GM23248 (cell line): ENCODE results near the gene PPFIA3. TPM values are rescaled to one million over a fixed set of nuclear protein-coding genes. Genes with fewer than 3 reads are reported as not detected.
A peak's percentile ranks its signal among the peaks of the same experiment; 100 is the strongest.

Source experiments
- DNase-seq: peaks from one replicate; pipeline ENCODE4 v3.0.0-alpha.2; 2015
- H2AFZ ChIP-seq: fragments of 200-600 bp; sonication (generic); 2 replicates; pipeline ENCODE4 v1.6.1; 2016; ENCODE audit warnings: antibody characterized with exemption
- H3F3A ChIP-seq: fragments of 200-600 bp; sonication (generic); 2 replicates; pipeline ENCODE4 v1.6.1; 2016; ENCODE audit warnings: mild to moderate bottlenecking, antibody characterized with exemption, mixed run types; ENCODE audit not compliant: insufficient read depth
- H3K27ac ChIP-seq: fragments of 200-600 bp; sonication (generic); 2 replicates; pipeline ENCODE4 v1.5.1; 2016; ENCODE audit warnings: mild to moderate bottlenecking
- H3K27me3 ChIP-seq: fragments of 200-600 bp; sonication (generic); replicated peaks from 2 replicates; pipeline ENCODE4 v1.6.1; 2016; ENCODE audit warnings: mild to moderate bottlenecking; ENCODE audit not compliant: insufficient read depth
- H3K36me3 ChIP-seq: fragments of 200-600 bp; sonication (generic); 2 replicates; pipeline ENCODE4 v1.6.1; 2016; ENCODE audit warnings: low read depth, mild to moderate bottlenecking
- H3K4me1 ChIP-seq: fragments of 200-600 bp; sonication (generic); 2 replicates; pipeline ENCODE4 v1.6.1; 2016; ENCODE audit warnings: mild to moderate bottlenecking; ENCODE audit not compliant: insufficient read depth
- H3K4me2 ChIP-seq: fragments of 200-600 bp; sonication (generic); one replicate; pipeline ENCODE4 v1.6.1; 2016; ENCODE audit warnings: mild to moderate bottlenecking; ENCODE audit not compliant: unreplicated experiment
- H3K4me3 ChIP-seq: fragments of 200-600 bp; sonication (generic); 2 replicates; pipeline ENCODE4 v1.5.1; 2016; ENCODE audit warnings: mild to moderate bottlenecking
- H3K79me2 ChIP-seq: fragments of 200-600 bp; sonication (generic); 2 replicates; pipeline ENCODE4 v1.6.1; 2016; ENCODE audit warnings: mild to moderate bottlenecking; ENCODE audit not compliant: insufficient read depth
- H3K9ac ChIP-seq: fragments of 200-600 bp; sonication (generic); 2 replicates; pipeline ENCODE4 v1.6.1; 2016; ENCODE audit warnings: mild to moderate bottlenecking
- H3K9me2 ChIP-seq: fragments of 200-600 bp; sonication (generic); 2 replicates; pipeline ENCODE4 v1.6.1; 2016; ENCODE audit warnings: mixed run types, mild to moderate bottlenecking, moderate library complexity; ENCODE audit not compliant: insufficient read depth
- H3K9me3 ChIP-seq: fragments of 200-600 bp; sonication (generic); one replicate; pipeline ENCODE4 v1.6.1; 2017; ENCODE audit warnings: low read depth
- H4K20me1 ChIP-seq: fragments of 200-600 bp; sonication (generic); 2 replicates; pipeline ENCODE4 v1.6.0; 2016; ENCODE audit not compliant: insufficient read depth
- EZH2 ChIP-seq: fragments of 200-600 bp; sonication (generic); IDR thresholded peaks from 2 replicates; pipeline ENCODE4 v1.6.1; 2018; ENCODE audit warnings: antibody characterized with exemption, mild to moderate bottlenecking; ENCODE audit not compliant: insufficient read depth, poor library complexity, severe bottlenecking
- EZH2phosphoT487 ChIP-seq: fragments of 200-600 bp; sonication (generic); IDR thresholded peaks from 2 replicates; pipeline ENCODE4 v1.6.1; 2018; ENCODE audit warnings: antibody characterized with exemption, moderate library complexity, mild to moderate bottlenecking, low read depth; ENCODE audit not compliant: insufficient read depth
- WGBS, 2 experiments: methylation state at CpG; one replicate each; pipeline ENCODE4 v1.1.6; 2015 to 2017; ENCODE audit warnings: low lambda C conversion rate in 2 of 2, low coverage in 1 of 2; ENCODE audit errors: missing lambda C conversion rate in 2 of 2; 5-methylcytosine and 5-hydroxymethylcytosine counted together
- in situ Hi-C: fragments of 300-500 bp; cut with MboI; formaldehyde crosslinking; loops from 2 replicates; pipeline ENCODE4 v1.15.0; 2020
- polyA plus RNA-seq: library from polyadenylated mRNA; unstranded; fragments of >200 nt; fragmentation: Nextera tagmentation; extraction: Ambion mirVana; gene quantifications from 2 replicates; pipeline ENCODE4 v1.2.1, GENCODE V29; 2016
- total RNA-seq: library from RNA; depleted of rRNA; stranded (reverse); fragments of >200 nt; shearing (Covaris generic); gene quantifications from 2 replicates; pipeline ENCODE4 v1.2.3, GENCODE V29; 2014

The PPFIA3 gene
- total and polyA plus RNA-seq, 2 experiments from 2014 or later = 1.2 to 2.4 TPM

- Histone ChIP-seq H3K9me3 (no peaks in the 10 kb centered on the region), H3K9me2 (no peaks in the 10 kb centered on the region), H3K9ac (no peak overlapping the region), H3K27me3 (no peaks in the 10 kb centered on the region), H3K4me2 (no peak overlapping the region), H3K36me3 (peaks cover 12% of the 10 kb centered on the region; the same call in 1 of the 2 replicates), H2AFZ (no peak overlapping the region), H3K4me3 (no peak overlapping the region), H3F3A (peaks cover 38% of the 10 kb centered on the region), H3K4me1 (peaks cover 13% of the 10 kb centered on the region), H4K20me1 (no peaks in the 10 kb centered on the region; the same call in 1 of the 2 replicates), H3K27ac (peak overlapping the region; percentile 55), H3K79me2 (no peaks in the 10 kb centered on the region)
- no peak for TF ChIP-seq EZH2phosphoT487
- no peak for TF ChIP-seq EZH2
- DNase-seq = no peak
- 83 to 84% methylated on average over 11 of the region's 11 CpGs for WGBS, 2 experiments
- in situ Hi-C loops = no loop called here
Measured at GRCh38 chr19:49111218-49111998, 7.9 kb upstream of the PPFIA3 start.

GRCh38 chr19:49113762-49114629 is 5.3 kb upstream of the PPFIA3 start, which contains the start of gene LIN7B:
TSS of gene LIN7B (plus strand) at chr19:49114370. CDS start at chr19:49114405, 35 bp downstream.
- Histone ChIP-seq H3K36me3 (peaks cover 5% of the 10 kb centered on the region; the same call in 1 of the 2 replicates), H3K9me2 (no peaks in the 10 kb centered on the region), H3K27me3 (no peaks in the 10 kb centered on the region), H3K27ac (peak within 1 kb of the TSS; percentile 62), H3K4me3 (peak within 1 kb of the TSS; percentile 79), H3K4me2 (peak within 1 kb of the TSS; percentile 92), H3F3A (peaks cover 26% of the 10 kb centered on the region), H3K79me2 (no peaks in the 10 kb centered on the region), H3K4me1 (peaks cover 20% of the 10 kb centered on the region), H3K9ac (peak within 1 kb of the TSS; percentile 92), H2AFZ (peak within 1 kb of the TSS; percentile 80), H3K9me3 (no peaks in the 10 kb centered on the region), H4K20me1 (no peaks in the 10 kb centered on the region)
- 2% methylated on average over 40 to 56 of the region's 66 CpGs for WGBS, 2 experiments
- in situ Hi-C loops = no loop called here
- peak; percentile 89 for DNase-seq
- TF ChIP-seq EZH2phosphoT487 (no peak), EZH2 (no peak)

GRCh38 chr19:49114630-49115363 is 4.5 kb upstream of the PPFIA3 start:
- 9 to 15% methylated on average over 38 to 54 of the region's 68 CpGs for WGBS, 2 experiments

GRCh38 chr19:49116544-49116943 is 2.8 kb upstream of the PPFIA3 start:
- Histone ChIP-seq H3K36me3 (no peaks in the 10 kb centered on the region), H4K20me1 (no peaks in the 10 kb centered on the region), H3F3A (peaks cover under 1% of the 10 kb centered on the region), H3K9me2 (no peaks in the 10 kb centered on the region), H3K79me2 (no peaks in the 10 kb centered on the region), H3K4me1 (peaks cover 7% of the 10 kb centered on the region), H3K4me3 (no peak overlapping the region), H3K9ac (no peak overlapping the region), H3K4me2 (no peak overlapping the region), H2AFZ (no peak overlapping the region), H3K27ac (no peak overlapping the region), H3K27me3 (no peaks in the 10 kb centered on the region), H3K9me3 (no peaks in the 10 kb centered on the region)
- no peak for DNase-seq
- WGBS, 2 experiments = 44 to 54% methylated on average over 1 of the region's 1 CpG
- in situ Hi-C loops = no loop called here
- TF ChIP-seq EZH2phosphoT487 (no peak), EZH2 (no peak)

More at GRCh38 chr19:49114630-49115363, 4.5 kb upstream of the PPFIA3 start:
- in situ Hi-C loops = no loop called here
- H3K79me2 ChIP-seq = no peaks in the 10 kb centered on the region
- peaks cover 18% of the 10 kb centered on the region for H3F3A ChIP-seq
- peak overlapping the region; percentile 79 for H3K4me3 ChIP-seq
- H3K27ac ChIP-seq = peak overlapping the region; percentile 62
- peak; percentile 72 for DNase-seq
- TF ChIP-seq EZH2 (no peak), EZH2phosphoT487 (no peak)
- H3K9me3 ChIP-seq = no peaks in the 10 kb centered on the region
- H3K4me1 ChIP-seq = peaks cover 20% of the 10 kb centered on the region
- peak overlapping the region; percentile 80 for H2AFZ ChIP-seq
- H3K9me2 ChIP-seq = no peaks in the 10 kb centered on the region
- H3K9ac ChIP-seq = peak overlapping the region; percentile 92
- no peaks in the 10 kb centered on the region for H3K36me3 ChIP-seq
- no peaks in the 10 kb centered on the region for H4K20me1 ChIP-seq
- H3K4me2 ChIP-seq = peak overlapping the region; percentile 62
- no peaks in the 10 kb centered on the region for H3K27me3 ChIP-seq
